Pulmonary artery endothelial cell (primary cell): ENCODE data around the gene DRAXIN. TPM values are rescaled to one million over a fixed set of nuclear protein-coding genes. Genes with fewer than 3 reads are reported as not detected.
A peak's percentile ranks its signal among the peaks of the same experiment; 100 is the strongest.

ENCODE experiments used
- DNase-seq: peaks from one replicate; pipeline ENCODE4 v3.0.0-alpha.2; 2011; ENCODE audit warnings: low read depth, low spot score
- total RNA-seq: library from RNA; depleted of rRNA; stranded (reverse); fragments of >200 nt; gene quantifications from 2 replicates; pipeline ENCODE4 v1.2.3, GENCODE V29; 2014

DRAXIN gene
- total RNA-seq, 1 donor from 2014 or later = 0.33 TPM

DNA sequence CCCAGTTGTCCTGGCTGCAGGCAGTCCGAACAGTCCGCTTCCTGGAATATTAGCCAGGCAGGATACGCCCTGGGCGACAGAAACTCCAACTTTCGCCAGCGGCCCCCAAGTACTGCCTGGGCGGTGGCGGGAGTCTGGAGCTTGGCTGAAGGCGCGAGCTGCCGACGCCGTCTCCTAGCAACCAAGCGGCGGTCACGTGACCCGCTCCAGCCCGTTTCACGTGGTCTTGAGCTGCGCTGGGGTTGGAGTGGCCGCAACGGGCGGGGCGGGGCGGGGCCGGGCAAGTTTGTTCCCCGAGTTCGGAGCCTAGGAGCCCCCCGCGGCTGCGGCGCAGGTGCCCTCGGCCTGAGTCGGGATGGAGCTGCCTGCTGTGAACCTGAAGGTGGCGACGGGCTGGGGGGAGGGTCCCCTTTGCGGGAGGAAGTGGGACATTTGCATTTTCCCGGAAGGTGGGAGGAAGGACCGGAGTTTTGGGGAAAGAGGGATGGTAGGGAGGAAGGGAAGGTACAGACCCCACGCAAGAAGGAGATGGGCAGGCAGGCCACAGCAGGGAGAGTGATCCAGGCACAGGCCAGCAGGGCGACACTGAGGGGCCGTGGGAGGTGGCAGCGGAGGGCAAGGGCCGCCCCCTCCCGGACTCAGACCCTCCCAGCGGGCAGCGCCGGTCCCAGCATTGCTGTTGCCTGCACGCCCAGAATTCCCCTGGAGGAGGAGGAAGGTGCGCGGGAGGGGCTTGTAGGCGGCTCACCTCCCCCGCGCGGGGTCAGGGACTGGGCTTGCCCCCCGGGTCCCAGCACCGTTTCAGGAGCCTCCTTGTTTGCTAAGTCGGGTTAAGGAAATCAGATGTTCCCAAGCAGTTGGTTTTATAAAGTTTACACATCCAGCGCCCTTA lies 44.6 kb downstream of the DRAXIN start, which contains the start of gene AGTRAP:
AGTRAP (plus strand) TSS at position 283 of the 892 bp plus-strand sequence; CDS start at position 356, 73 bp downstream.
- peak; percentile 71 for DNase-seq

DNA sequence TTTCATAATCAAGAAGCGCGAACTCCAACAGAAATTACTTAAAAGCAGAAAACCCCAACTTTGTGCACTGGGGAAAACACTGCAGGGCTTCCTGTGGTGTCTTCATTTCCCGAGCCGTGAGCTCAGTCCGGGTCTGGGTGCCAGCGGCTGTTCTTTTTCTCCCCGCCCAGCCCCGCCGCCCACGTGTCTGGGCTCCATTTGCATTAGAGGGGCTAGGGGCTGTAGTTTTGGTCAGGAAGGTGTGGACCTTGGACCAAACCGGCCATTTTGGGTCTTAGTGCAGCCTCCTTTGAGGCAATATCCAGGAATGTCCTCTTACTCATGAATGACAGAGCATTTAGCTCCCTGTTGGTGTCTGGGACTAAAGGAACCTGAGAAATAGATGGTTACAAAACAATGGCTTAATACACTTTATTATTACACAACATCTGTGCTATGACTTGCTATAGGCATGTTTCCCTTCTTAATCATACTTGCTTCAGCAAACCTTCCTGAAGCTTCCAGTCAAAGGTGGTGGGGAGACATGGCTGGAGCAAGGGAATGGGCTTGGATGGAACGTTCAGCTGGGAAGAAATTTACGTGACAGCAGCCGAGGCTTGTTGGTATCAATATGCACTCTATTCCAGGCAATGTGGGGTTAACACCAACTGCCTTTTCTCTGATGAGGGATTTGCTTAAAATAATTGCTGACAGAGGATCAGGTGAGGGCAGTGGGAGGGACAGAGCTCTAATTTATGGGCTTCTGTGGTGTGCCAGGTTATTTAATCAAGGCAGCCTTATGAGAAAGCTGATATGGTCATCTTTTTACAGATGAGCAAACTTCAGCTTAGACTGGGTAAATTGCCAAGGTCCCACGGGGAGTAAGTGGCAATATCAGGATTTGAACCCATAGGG lies 45.5 kb downstream of the DRAXIN start:
- no peak for DNase-seq

DNA sequence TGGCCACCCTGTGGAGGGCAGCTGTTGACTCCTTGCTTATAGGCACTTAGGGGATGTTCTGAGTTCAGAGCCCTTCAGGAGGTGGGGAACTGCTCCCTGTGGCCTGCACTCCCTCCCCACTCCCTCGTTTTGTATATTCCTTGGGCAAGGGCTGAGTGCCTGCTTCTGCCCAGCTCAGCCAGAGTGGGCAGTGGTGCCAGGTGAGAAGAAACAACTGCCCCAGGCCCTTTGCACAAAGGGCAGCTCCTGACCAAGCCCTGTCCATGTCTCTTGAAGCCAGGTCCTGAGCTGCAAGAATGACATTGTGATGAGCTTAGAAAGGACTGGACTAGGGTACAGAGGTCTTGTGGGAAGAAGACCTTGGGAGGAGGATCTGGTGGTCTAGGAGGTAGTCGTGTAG lies 46.6 kb downstream of the DRAXIN start:
- no peak for DNase-seq

DNA sequence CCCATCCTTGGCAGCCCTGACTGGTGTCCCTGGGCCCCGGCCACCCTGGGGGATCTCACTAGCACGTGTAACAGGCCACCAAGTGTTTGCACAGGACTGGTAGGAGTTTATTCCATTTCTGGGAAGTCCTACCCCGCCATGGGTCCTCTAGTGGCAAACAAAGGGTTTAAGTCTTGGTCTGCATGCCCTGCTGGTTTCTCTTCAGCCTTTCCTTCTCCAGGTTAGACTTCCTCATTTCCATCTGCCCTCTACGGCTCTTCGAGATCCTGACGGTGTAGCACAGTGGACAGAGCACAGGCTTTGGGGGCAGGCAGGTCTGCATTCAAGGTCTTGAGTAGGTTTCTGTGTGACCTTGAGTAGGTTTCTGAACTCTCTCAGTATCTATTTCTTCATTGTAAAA lies 47.3 kb downstream of the DRAXIN start:
- no peak for DNase-seq

DNA sequence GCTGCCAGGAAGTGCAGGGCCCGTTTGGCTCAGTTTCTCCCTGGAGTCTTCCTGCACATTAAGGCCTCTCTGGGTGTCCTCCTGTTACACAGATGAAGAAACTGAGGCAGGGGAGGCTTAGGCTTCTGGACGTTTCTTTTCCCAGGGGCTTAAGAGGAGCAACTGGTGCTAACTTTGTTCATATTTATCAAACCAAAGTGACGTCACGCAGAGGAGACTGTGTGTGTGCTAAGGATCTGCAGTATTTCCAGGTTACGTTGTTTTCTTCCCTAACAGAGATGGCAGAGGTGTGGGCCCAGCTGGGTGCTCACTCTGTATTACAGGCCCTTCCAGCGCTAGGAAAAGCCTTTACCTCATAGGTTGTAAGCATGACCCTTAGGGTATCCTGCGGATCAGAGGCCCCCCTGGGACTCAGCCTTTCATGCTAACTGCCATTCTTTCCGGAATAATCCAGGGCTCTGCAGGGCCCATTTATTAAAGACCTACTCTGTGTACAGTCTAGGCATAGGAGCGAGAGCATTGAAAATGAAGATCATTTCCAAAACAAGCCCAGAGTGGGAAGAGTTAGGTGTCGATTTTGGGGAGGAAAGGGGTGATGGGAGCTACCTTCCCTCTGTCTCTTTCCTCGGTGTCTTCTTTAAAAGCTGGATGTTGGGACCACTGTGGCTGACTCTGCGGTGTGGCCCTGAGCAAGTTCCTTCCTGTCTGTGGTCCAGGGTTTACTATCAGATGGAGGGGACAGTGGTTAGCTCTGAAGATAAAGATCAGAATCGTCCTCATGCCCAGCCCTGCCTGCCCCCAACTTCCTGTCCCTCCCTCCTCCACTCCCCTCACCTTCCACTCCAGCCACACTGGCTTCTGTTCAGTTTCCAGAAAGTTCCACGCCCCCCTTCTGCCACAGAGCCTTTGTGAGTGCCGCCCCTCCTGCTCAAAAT lies 49.0 kb downstream of the DRAXIN start:
- DNase-seq = no peak

DNA sequence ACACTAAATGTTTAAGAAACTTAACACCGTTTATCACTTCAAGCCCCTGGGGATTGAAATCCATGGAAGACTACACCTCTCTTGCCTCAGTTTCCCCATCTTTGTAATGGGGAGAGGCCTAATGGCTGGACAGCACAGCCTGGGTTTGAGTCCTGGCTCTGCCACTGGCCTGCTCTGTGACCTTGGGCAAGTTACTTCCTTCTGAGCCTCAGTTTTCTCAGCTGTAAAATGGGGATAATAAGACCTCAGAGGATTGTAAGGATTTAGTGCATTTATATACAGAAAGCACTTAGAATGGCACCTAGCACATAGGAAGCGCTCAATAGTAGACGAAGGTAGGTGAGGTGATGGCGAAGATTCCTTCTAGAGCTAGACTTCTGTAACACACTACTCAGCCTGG lies 50.0 kb downstream of the DRAXIN start:
- DNase-seq = no peak

DNA sequence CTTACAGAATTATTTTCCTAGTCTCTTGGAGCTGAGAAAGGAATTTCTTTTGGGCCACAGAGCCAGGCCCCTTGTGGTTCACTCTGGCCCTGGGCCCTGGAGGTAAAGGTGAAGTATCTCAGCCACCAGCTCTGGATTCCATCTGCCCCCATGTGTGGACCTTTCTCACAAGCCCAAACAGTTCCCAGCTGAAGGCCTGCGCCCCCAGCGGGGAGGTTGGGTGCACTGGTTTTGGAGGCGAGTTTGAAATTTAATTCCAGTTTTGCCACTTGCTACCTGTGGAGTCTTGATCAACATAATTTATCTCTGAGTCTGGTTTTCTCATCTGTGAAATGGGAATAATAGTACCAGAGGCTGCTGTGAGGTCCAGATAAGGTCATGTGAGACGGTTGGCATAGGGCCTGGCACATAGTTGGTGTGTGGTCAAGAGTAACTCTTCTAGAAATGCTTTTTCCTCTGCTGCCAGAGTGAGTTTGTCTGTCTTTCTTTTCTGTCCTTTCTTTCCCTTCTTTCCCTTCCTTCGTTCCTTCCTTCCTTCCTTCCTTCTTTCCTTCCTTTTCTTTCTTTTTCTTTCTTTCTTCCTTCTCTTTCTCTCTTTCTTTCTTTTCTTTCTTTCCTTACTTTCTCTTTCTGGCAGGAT lies 50.5 kb downstream of the DRAXIN start:
- no peak for DNase-seq

DNA sequence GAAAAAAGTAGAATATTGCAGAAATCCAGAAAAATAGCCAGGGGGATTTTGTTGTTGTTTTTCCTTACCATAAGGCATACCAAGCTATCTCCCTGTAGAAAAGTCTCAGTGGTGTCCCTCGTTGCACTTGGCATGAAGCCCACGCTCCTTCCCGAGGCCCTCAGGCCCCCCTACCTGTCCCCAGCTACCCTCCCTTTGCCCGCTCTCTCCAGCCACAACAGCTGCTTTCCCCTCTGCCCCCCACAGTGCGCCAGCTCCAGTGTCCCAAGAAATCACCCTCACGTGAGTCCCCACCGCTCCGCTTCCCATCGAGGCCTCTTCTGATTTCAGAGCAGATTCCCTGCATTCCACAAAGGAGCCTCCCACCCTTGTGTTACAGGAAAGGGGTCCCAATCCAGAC lies 52.8 kb downstream of the DRAXIN start:
- DNase-seq = no peak

DNA sequence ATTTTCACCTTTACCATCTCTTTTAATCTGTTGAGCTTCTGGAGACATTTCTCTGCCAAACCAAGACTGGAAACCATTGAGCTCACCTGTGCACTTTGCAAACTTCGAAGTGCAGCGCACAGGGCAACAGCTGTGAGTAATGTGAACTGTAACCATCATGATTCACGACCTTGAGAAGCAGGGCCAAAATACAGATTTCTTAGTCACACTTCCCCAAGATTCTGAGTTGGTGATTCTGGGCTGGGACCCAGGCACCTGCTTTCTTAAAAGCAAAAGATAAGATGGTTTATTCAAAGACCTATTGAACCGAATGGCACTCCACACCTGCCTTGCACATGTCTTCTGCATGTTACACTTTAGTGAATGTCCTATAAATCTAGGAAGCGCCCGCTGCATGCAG lies 54.6 kb downstream of the DRAXIN start:
- DNase-seq = no peak

DNA sequence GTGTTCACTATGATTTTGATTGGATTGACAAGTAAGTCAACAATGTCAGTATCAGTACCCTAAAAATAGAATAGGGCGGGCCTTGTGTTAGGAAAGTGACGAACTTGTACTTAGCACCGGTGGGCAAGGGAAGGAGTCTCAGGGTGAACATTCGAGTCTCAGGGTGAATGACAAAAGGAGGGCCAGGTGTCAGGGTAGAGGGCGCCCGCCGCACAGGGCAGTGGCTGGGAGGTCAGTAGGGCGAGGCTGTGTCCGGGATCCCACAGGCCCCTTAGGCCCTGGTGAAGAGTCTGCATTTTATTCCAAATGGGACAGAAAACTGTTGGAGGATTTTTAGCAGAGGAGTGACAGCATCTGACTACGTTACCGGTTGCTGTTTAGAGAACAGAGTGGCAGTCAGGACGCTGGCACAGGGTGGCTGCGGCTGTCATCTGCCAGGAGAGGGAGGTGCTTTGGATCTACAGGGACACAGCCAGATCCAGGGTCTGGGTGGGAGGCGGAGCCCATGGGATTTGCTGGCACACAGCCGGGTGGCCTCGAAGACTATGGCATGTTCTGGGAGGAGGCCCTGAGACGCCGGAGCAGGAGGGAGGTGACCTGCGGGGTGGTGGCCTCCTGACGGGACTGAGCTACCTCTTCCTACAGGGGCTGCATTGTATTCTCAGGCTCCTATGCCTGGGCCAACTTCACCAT lies 55.4 kb downstream of the DRAXIN start:
- DNase-seq = no peak

DNA sequence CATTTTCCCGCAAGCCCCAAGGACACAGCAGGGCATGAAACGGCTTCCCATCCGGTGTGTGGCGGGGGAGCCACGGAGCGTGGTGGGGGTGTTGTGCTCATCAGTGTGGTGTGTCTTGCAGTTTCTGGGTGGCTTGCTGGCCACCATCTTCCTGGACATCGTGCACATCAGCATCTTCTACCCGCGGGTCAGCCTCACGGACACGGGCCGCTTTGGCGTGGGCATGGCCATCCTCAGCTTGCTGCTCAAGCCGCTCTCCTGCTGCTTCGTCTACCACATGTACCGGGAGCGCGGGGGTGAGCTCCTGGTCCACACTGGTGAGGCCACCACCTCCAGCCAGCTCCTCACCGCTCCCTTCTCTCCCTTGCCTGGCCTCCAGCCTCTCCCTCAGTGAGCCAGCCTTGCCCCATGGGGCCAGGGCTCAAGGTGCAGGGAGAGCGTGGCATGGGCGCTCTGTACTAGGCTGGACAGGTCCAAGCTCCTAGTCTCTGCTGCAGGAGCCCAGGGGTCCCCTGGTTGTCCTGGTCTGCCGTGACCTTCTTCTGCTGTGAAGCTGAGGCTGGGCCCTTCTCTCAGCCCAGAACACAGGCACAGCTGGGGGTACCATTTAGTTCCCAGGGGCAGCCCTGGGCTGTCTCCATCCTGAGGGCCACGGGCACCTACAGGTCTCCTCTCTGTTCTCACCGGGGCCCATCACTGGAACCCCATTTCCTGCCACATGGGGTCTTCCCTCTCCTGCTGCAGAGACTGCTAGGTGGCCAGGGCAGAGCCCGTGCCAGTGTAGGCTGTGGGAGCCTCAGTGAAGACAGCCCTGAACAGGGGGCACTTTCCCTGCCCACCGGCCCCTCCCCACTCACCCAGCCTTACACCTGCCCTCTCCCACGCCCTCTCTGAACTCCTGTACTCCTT lies 57.0 kb downstream of the DRAXIN start:
- no peak for DNase-seq

DNA sequence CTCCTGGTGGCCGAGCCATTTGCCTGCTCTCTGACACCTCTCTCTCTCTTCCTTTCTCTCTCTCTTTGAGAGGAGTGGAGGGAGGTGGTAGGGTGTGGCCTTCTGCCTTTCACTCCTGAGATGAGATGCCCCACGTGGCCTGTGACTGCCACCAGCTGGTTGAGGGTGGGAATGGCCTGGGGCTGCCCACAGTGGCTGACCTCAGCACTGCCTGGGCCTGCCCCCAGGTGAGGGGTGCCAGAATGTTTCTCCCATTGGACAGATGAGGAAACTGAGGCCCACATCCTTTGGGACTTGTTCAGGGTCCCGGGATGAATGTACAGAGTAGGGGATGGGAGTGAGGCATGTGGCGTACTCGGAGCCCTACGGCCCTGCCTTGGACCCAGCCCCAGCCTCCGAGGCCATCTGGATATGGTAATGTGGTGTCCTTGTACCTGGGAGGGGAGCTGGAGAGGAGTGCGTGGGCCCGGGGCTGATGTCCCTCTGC lies 57.7 kb downstream of the DRAXIN start:
- DNase-seq = no peak

DNA sequence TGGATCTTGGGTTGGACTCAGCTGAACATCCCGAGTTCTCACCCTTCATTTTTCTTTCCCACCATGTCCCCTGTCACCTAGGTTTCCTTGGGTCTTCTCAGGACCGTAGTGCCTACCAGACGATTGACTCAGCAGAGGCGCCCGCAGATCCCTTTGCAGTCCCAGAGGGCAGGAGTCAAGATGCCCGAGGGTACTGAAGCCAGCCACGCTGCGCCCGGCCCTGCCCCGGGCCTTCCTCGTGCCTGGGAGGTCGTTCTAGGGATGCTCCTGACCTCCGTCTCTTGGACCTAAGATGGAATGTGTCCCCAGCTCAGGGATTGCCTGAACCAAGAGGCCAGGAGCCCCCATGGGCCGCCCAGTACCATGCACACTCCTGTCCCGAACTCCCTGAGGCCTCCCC lies 58.5 kb downstream of the DRAXIN start:
- DNase-seq = no peak

DNA sequence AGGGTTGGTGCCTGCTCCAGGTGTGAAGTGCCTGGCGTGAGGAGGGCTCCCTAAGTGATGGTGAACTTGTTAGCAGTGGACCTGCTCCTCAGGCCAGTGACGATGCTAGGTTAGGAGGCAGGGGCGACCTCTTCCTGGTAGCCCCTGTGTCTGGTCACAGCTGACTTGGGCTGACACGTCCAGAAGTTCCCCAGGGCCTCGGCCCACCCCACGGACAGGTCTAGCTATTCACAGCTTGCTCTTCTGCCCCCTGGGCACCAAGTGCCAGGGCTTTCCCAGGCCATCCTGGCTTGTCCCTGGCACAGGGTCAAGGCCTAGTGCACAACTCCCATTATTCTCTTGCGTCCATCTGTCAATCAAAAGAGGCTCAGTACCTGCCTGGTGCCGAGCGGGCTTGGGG lies 59.6 kb downstream of the DRAXIN start:
- no peak for DNase-seq

DNA sequence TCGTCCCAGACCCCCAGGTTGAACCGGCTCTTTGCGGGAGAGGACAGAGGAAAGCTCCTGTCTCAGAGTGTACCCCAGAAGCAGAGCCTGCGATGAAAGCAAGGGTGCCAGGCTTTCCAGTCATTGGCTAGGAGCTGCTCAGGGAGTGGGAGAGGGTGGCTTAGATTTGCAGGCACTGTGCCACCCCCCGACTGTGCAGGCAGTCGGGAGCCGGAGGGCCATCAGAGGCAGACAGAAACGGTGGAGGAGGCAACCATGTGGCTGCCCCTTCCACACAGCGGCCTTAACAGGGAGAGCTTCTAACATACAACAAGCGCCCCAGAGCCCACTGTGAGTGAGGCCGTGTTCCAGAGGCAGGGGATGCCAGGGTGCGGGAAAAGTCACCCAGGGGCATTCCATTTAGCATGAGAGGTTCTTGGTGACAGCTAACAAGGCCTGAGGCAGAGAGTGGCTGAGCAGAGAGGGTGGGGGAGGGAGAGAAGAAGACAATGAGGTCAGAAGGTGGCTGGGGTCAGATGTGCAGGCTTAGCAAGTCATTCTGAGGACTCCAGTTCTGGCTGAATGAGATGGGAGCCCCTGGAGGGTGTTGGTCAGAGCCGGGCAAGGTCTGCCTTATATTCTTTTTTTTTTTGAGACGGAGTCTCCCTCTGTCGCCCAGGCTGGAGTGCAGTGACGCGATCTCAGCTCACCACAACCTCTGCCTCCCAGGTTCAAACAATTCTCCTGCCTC lies 61.0 kb downstream of the DRAXIN start:
- no peak for DNase-seq

DNA sequence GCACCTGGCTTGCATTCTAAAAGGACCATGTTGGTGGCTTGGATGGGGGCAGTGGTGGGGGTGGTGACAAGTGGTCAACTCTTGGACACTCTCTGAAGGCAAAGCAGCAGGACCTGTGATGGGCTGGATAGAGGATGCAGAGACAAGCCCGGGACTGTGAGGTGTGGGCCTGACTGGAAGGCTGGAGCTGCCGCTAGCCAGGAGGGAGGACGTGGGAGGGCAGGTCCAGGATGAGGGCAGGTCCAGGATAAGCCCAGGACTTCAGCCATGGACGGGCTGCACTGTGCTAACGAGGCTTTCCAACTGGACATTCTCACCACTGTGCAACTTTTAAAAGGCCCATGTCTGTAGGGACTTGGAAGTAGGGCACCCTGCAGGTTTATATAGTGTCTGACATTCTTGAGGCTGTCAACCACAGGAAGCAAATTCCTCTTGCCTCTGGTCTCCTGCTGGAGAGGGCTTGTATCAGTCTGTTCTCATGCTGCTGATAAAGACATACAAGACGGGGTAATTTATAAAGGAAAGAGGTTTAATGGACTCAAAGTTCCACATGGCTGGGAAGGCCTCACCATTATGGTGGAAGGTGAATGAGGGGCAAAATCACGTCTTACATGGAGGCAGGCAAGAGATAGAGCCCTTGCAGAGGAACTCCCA lies 62.2 kb downstream of the DRAXIN start:
- no peak for DNase-seq

DNA sequence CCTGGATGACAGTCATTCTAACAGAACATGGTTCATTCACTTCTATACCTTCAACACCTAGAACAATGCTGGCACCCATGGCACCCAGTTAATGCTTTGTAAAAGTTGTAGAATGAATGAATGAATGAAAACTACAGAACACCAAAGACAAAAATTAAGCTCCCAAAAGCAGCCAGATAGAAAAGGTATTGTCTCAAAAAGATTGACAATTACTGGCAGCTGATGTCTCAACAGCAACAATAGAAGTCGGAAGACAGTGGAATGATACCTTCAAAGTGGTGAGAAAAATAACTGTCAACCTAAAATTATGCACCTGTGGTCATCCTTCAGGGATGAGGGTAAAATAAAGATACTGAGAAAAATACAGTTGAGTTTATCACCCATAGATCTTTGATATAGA lies 65.5 kb downstream of the DRAXIN start:
- no peak for DNase-seq

DNA sequence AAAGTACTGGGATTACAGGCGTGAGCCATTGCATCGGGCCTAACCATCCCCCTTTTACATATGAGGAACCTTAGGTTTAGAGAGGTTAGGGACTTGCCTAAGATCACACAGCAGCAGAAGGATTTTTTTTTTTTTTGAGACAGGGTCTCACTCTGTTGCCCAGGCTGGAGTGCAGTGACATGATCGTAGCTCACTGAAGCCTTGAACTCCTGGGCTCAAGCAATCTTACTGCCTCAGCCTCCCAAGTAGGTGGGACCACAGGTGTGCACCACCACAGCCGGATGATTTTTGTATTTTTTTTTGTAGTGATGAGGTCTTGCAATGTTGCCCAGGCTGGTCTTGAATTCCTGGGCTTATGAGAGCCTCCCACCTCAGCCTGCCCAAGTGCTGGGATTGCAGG lies 68.3 kb downstream of the DRAXIN start:
- no peak for DNase-seq
